ENCODE results near the gene ANKRD13A. TPM values are rescaled to one million over a fixed set of nuclear protein-coding genes. Genes with fewer than 3 reads are reported as not detected.
A peak's percentile ranks its signal among the peaks of the same experiment; 100 is the strongest.

Gene ANKRD13A
- total RNA-seq, 1 donor from 2014 or later = 53.3 TPM

DNA sequence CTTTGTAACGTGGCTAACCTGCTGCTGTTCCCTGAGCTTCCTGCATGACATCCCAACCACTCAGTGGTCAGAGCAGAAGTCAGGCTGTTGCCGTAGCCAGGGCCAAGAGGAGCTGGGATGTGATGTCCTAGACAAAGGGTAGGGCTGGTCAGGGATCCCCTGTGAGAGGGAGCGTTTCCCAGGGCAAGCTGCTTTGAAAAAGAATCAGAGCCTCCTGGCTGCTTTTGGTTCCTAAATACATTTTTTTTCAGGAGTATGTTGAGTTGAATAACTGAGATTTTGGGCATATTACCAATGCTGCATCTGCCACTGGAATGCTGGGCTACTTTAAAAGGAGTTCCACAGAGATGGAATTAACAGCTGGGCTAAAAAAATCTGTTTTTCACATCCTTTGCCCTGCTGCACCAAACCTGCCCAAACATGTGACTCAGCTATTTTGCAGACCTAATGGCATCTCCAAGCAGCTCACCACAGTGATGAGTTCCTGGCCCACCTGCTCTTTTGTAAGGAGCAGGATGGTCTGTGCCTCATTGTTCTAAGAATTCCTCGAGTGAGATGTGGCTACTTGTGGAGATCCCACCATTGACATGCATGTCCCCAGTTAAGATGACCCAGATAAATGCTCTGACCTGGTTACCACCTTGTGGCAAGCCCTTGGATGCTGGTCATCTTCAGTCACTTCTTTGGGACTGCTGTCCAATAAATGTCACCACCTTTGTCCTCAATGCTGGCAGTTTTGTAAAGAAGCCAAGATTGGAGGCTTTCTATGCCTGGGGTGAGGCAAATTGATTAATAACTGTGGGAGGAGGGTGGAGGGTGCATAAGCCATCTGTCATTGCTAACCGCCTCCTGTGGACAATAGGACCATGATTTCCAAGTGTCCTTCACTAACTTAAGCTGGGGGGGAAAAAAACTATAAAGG, 24.1 kb downstream of the ANKRD13A start:
- Mint-ChIP-seq H3K27ac (no peak overlapping the region), H3K27me3 (ENCODE audit: low read depth) (no peaks in the 10 kb centered on the region), H3K36me3 (ENCODE audit: low read depth) (peaks cover 75% of the 10 kb centered on the region), H3K4me1 (ENCODE audit: low read depth) (peaks cover 5% of the 10 kb centered on the region), H3K9me3 (no peaks in the 10 kb centered on the region), H3K4me3 (ENCODE audit: low read depth) (no peak overlapping the region)
- intact Hi-C loops (cut with micrococcal nuclease) = no loop called here
- no peak for DNase-seq (ENCODE audit: low spot score)

DNA sequence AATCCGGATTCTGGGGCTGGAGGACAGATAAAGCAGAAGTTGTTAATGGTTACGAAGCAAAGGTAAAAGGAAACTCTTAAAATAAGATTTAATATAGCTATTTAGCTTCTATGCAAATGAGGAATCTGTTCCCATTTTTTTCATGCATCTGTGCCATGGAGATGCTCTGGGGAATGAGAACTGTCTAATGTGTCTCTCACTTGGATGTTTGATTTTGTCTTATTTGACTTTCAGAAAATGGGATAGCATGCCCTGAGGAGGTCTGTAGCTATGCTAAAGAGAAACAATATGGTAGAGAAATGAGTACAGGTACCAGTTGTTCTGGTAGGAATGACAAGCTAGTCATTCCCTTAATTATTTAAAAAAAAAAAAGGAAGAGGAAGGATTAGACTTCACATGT, 24.8 kb downstream of the ANKRD13A start:
- Mint-ChIP-seq H3K36me3 (ENCODE audit: low read depth) (peaks cover 72% of the 10 kb centered on the region), H3K27ac (no peak overlapping the region)

DNA sequence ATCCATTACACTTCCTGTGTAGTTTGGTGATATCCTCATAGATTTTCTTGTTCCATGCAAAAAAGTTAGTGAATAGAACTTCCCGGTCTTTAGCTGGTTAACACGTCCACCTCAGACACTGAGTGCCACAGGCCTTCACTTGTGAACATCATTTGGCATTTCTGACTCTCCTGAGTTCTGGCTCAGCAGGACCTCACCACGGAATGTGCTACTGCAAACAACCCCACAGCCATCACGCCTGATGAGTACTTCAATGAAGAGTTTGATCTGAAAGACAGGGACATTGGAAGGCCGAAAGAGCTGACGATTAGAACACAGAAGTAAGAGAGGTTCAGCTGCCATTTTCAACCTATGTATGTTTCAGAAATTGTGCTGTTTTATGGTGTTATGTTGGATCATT, 29.1 kb downstream of the ANKRD13A start:
- no peaks in the 10 kb centered on the region for H3K27me3 Mint-ChIP-seq (ENCODE audit: low read depth)
- peaks cover 65% of the 10 kb centered on the region for H3K36me3 Mint-ChIP-seq (ENCODE audit: low read depth)
- H3K9me3 Mint-ChIP-seq = no peaks in the 10 kb centered on the region
- H3K4me1 Mint-ChIP-seq (ENCODE audit: low read depth) = peaks cover 11% of the 10 kb centered on the region
- H3K27ac Mint-ChIP-seq = peak overlapping the region; percentile 11
- H3K4me3 Mint-ChIP-seq (ENCODE audit: low read depth) = no peak overlapping the region
- intact Hi-C loops (cut with micrococcal nuclease) = no loop called here
- no peak for DNase-seq (ENCODE audit: low spot score)

More for the DNA sequence above, 24.8 kb downstream of the ANKRD13A start:
- no peaks in the 10 kb centered on the region for H3K27me3 Mint-ChIP-seq (ENCODE audit: low read depth)
- no peaks in the 10 kb centered on the region for H3K9me3 Mint-ChIP-seq
- peaks cover 6% of the 10 kb centered on the region for H3K4me1 Mint-ChIP-seq (ENCODE audit: low read depth)
- no peak overlapping the region for H3K4me3 Mint-ChIP-seq (ENCODE audit: low read depth)
- intact Hi-C loops (cut with micrococcal nuclease) = no loop called here
- no peak for DNase-seq (ENCODE audit: low spot score)

DNA sequence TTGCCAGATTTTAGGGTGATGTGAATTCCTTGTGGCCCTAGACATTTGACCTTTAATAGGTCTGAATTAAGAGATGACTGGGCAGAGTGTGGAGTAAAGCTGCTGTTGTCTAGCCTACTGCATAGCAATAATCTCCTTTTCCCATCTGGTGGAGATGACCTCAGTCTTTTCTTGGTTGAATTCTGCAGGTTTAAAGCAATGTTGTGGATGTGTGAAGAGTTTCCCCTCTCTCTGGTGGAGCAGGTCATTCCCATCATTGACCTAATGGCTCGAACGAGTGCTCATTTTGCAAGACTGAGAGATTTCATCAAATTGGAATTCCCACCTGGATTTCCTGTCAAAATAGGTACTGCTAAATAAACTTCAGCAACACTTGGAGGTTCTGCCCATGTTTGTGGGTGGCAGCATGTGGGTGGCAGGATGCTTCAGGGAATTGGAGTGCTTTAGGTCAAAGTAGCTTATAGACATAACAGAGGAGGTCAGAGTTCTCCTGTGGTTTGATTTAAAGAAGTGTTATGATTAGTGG, 30.1 kb downstream of the ANKRD13A start:
- Mint-ChIP-seq H3K4me3 (ENCODE audit: low read depth) (no peak overlapping the region), H3K27ac (no peak overlapping the region), H3K4me1 (ENCODE audit: low read depth) (peaks cover 11% of the 10 kb centered on the region), H3K9me3 (no peaks in the 10 kb centered on the region), H3K36me3 (ENCODE audit: low read depth) (peaks cover 64% of the 10 kb centered on the region), H3K27me3 (ENCODE audit: low read depth) (no peaks in the 10 kb centered on the region)
- no peak for DNase-seq (ENCODE audit: low spot score)
- intact Hi-C loops (cut with micrococcal nuclease) = no loop called here

DNA sequence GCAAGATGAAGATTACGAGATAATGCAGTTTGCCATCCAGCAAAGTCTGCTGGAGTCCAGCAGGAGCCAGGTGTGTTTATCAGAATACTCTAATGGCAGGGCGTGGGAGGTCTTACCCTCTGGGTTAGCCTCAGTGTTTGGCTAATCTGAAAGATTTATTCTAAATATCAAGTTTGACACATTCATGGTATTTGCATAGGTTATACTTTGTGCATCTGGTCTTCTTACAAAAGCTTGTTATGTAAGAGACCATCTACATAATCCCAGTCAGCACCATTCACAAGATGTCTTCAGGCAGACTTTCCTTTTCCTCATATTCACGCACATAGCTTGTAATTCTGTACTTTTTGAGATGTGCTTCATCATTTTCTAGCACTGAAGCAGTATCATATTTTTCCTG, 34.7 kb downstream of the ANKRD13A start:
- Mint-ChIP-seq H3K9me3 (no peaks in the 10 kb centered on the region), H3K4me3 (ENCODE audit: low read depth) (no peak overlapping the region), H3K27ac (no peak overlapping the region), H3K27me3 (ENCODE audit: low read depth) (no peaks in the 10 kb centered on the region), H3K36me3 (ENCODE audit: low read depth) (peaks cover 66% of the 10 kb centered on the region), H3K4me1 (ENCODE audit: low read depth) (peaks cover 16% of the 10 kb centered on the region)
- intact Hi-C loops (cut with micrococcal nuclease) = no loop called here
- DNase-seq (ENCODE audit: low spot score) = no peak

DNA sequence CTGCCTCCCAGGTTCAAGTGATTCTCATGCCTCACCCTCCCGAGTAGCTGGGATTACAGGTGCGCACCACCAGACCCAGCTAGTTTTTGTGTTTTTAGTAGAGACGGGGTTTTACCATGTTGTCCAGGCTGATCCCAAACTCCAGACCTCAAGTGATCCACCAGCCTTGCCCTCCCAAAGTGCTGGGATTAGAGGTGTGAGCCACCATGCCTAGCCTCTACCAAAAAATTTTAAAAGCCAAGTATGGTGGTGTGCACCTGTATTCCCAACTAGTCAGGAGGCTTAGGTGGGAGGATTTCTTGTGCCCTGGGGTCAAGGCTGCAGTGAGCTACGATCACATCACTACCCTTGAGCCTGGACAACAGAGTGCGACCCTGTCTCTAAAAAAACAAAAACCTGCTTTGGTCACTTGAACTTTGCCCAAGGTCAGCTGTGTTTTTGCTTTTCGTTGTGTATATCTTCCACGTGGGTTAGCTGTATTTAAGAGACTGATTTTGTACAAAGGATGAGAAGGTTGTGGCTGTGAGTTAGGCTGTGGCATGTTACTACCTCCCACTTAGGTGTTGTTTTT, 36.4 kb downstream of the ANKRD13A start:
- H3K27ac Mint-ChIP-seq = no peak overlapping the region
- H3K4me3 Mint-ChIP-seq (ENCODE audit: low read depth) = no peak overlapping the region
- peaks cover 27% of the 10 kb centered on the region for H3K4me1 Mint-ChIP-seq (ENCODE audit: low read depth)
- peaks cover 73% of the 10 kb centered on the region for H3K36me3 Mint-ChIP-seq (ENCODE audit: low read depth)
- intact Hi-C loops (cut with micrococcal nuclease) = loop anchor here (5.0 kb wide), 1 partner anchor 33 kb away; no protein-coding TSS in a partner anchor
- no peaks in the 10 kb centered on the region for H3K9me3 Mint-ChIP-seq
- DNase-seq (ENCODE audit: low spot score) = no peak
- H3K27me3 Mint-ChIP-seq (ENCODE audit: low read depth) = no peaks in the 10 kb centered on the region

DNA sequence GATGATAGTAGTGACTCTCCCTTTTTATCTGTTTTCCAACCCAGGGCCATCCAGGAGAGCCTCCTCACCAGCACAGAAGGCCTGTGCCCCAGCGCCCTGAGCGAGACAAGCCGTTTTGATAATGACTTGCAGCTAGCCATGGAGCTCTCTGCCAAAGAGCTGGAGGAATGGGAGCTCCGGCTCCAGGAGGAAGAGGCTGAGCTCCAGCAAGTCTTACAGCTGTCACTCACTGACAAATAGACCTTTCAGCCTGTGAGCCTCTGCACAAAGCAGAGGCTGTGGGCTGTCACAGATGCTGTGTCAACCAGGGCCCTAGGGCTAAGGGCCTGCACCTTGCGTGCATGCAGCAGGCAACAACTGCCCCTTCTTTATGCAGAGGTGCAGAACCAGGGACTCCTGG, 38.1 kb downstream of the ANKRD13A start:
- Mint-ChIP-seq H3K27ac (no peak overlapping the region), H3K36me3 (ENCODE audit: low read depth) (peaks cover 81% of the 10 kb centered on the region), H3K4me1 (ENCODE audit: low read depth) (peaks cover 38% of the 10 kb centered on the region), H3K4me3 (ENCODE audit: low read depth) (no peak overlapping the region), H3K27me3 (ENCODE audit: low read depth) (no peaks in the 10 kb centered on the region), H3K9me3 (no peaks in the 10 kb centered on the region)
- intact Hi-C loops (cut with micrococcal nuclease) = loop anchor here (5.0 kb wide), 1 partner anchor 35 kb away; no protein-coding TSS in a partner anchor
- no peak for DNase-seq (ENCODE audit: low spot score)

DNA sequence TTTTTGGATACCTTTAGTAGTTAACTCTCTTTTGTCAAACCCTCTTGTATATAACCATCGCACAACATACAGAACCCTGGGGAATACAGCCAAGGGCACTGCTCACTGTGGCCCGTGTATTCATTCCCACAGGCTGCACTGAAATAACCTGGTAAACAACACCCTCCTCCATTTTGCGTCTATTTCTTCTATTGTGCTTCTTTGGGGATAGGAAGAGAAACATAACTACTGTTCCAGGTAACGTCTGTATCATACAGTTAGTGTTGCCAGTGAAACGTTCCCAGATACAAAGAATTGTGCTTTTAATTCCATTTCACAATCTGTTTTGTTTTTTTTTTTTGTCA, 39.5 kb downstream of the ANKRD13A start:
- peaks cover 81% of the 10 kb centered on the region for H3K36me3 Mint-ChIP-seq (ENCODE audit: low read depth)
- H3K27me3 Mint-ChIP-seq (ENCODE audit: low read depth) = no peaks in the 10 kb centered on the region
- H3K9me3 Mint-ChIP-seq = no peaks in the 10 kb centered on the region
- no peak for DNase-seq (ENCODE audit: low spot score)
- H3K4me1 Mint-ChIP-seq (ENCODE audit: low read depth) = peaks cover 46% of the 10 kb centered on the region
- intact Hi-C loops (cut with micrococcal nuclease) = loop anchor here (5.0 kb wide), 1 partner anchor 36 kb away; no protein-coding TSS in a partner anchor
- no peak overlapping the region for H3K4me3 Mint-ChIP-seq (ENCODE audit: low read depth)
- H3K27ac Mint-ChIP-seq = peak overlapping the region; percentile 92

DNA sequence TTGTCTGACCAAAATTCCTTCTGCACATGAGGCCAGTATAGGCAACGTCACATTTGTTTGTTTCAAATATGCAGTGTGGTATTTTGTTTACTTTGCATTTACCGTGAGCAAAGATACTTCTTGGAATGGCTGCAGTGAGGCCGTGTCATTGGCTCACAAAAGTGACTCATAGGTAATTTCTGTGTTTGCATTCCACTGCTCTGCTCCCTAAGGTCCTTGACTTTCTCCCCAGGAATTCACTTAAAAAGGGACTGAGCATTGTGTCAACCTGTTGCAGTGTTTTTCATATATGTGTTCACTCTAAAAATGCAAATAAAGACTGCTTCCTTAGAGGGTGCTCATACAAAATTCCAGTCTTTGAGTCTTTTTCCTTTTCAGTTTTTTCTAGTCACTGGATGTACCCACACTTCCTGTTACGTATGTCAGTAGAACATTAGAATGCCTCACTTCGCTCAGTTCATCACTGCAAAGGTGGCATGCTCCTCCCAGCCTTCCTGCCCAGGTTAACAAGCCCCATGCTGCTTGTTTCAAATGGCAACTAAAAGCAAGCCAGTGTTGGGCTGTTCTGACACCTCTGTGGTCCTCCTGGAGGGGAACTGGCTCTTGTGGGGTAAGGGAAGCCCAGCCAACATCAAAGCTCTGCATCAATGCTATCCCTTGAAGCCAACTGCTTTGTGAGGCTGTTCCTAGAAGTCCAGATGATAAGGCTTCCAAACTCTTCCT, 40.0 kb downstream of the ANKRD13A start:
- intact Hi-C loops (cut with micrococcal nuclease) = loop anchor here (5.0 kb wide), 1 partner anchor 37 kb away; no protein-coding TSS in a partner anchor
- DNase-seq (ENCODE audit: low spot score) = no peak
- Mint-ChIP-seq H3K36me3 (ENCODE audit: low read depth) (peaks cover 82% of the 10 kb centered on the region), H3K4me1 (ENCODE audit: low read depth) (peaks cover 49% of the 10 kb centered on the region), H3K27me3 (ENCODE audit: low read depth) (no peaks in the 10 kb centered on the region), H3K27ac (peak overlapping the region; percentile 92), H3K4me3 (ENCODE audit: low read depth) (no peak overlapping the region), H3K9me3 (no peaks in the 10 kb centered on the region)

DNA sequence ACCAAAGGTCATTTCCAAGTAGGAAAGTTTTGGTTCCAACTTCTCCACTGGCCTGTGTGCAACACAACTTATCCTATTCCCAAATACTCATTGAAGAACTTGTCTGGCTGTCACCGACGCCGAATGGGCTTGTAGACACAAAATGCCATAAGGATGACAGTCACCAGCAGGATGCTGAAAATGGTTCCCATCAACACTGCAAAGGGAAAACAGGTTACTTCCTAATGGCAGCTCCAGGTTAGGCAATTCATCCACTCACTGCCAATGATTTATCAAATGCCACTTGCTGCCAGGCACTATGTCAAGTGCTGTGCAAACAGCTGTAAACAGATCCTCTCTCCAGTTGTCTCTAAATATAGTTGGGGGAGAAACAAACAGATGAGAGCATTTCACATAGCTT, 43.0 kb downstream of the ANKRD13A start:
- H3K27me3 Mint-ChIP-seq (ENCODE audit: low read depth) = no peaks in the 10 kb centered on the region
- H3K36me3 Mint-ChIP-seq (ENCODE audit: low read depth) = peaks cover 75% of the 10 kb centered on the region
- DNase-seq (ENCODE audit: low spot score) = no peak
- no peaks in the 10 kb centered on the region for H3K9me3 Mint-ChIP-seq
- H3K27ac Mint-ChIP-seq = peak overlapping the region; percentile 83
- intact Hi-C loops (cut with micrococcal nuclease) = no loop called here
- no peak overlapping the region for H3K4me3 Mint-ChIP-seq (ENCODE audit: low read depth)
- H3K4me1 Mint-ChIP-seq (ENCODE audit: low read depth) = peaks cover 56% of the 10 kb centered on the region

DNA sequence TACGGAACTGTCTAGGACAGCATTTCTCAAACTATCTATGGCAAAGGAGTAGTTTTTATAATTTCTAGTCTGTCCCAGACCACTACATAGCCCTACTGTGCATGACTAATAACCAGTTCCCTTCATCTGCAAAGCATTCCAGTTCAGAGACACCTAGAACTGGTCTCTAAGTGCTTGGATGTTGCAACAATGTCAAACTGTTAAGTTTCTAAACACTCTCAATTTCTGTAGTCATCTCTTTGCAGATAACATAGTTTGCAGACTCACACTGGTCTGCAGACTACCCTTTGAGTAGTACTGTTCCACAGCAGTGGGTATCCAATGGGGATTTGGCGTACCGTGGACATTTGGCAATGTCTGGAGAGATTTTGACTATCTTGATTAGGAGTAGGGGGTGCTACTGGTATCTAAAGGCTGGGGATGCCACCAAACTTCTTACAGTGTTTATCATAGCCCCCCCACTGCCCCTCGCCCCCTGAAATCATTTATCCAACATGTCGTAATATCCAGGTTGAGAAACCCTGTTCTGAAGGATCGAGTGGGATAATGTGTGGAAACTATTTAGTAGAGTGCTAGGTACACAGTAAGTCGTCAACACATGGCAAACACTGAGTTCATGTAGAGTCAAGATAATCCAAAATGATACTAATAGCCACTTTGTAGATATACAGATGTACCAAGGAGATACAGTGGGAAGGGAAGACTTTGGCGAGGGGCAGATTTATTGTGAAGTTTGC, 47.4 kb downstream of the ANKRD13A start:
- H3K27me3 Mint-ChIP-seq (ENCODE audit: low read depth) = no peaks in the 10 kb centered on the region
- no peak overlapping the region for H3K27ac Mint-ChIP-seq
- no peaks in the 10 kb centered on the region for H3K9me3 Mint-ChIP-seq
- peaks cover 49% of the 10 kb centered on the region for H3K4me1 Mint-ChIP-seq (ENCODE audit: low read depth)
- peaks cover 39% of the 10 kb centered on the region for H3K36me3 Mint-ChIP-seq (ENCODE audit: low read depth)
- no peak for DNase-seq (ENCODE audit: low spot score)
- intact Hi-C loops (cut with micrococcal nuclease) = loop anchor here (5.0 kb wide), 1 partner anchor 49 kb away; the partner anchor contains the start of genes ANKRD13A and GIT2
- H3K4me3 Mint-ChIP-seq (ENCODE audit: low read depth) = peak overlapping the region; percentile 69
